ENCODE data around the gene ARL2BP. TPM values are rescaled to one million over a fixed set of nuclear protein-coding genes. Genes with fewer than 3 reads are reported as not detected.

Gene ARL2BP
- total RNA-seq, 1 donor from 2014 or later: 71.3 TPM

GRCh38 chr16:57256601-57257395, 11.7 kb downstream of the ARL2BP start:
- FAIRE-seq (no peak), DNase-seq (ENCODE audit: low read depth) (no peak)
- Histone ChIP-seq H3K27me3 (ENCODE audit: control insufficient read depth, insufficient read depth, low read length) (no peaks in the 10 kb centered on the region), H3K4me3 (ENCODE audit: low read depth, low read length) (no peak overlapping the region), H3K36me3 (ENCODE audit: control insufficient read depth, insufficient read depth, low read length) (peaks cover 3% of the 10 kb centered on the region)
- no peak for TF ChIP-seq CTCF (IDR thresholded peaks at IDR 0.05; ENCODE audit: insufficient read depth, low read length, severe bottlenecking)

- FAIRE-seq: no peak
- Histone ChIP-seq H3K36me3 (ENCODE audit: control insufficient read depth, insufficient read depth, low read length) (peaks cover 1% of the 10 kb centered on the region), H3K27me3 (ENCODE audit: control insufficient read depth, insufficient read depth, low read length) (no peaks in the 10 kb centered on the region), H3K4me3 (ENCODE audit: low read depth, low read length) (no peak overlapping the region)
- DNase-seq (ENCODE audit: low read depth): no peak
- no peak for TF ChIP-seq CTCF (IDR thresholded peaks at IDR 0.05; ENCODE audit: insufficient read depth, low read length, severe bottlenecking)
These were observed 12.5 kb downstream of the ARL2BP start for GRCh38 chr16:57257455-57258070.

- no peak overlapping the region for H3K4me3 ChIP-seq (ENCODE audit: low read depth, low read length)
- peaks cover 1% of the 10 kb centered on the region for H3K36me3 ChIP-seq (ENCODE audit: control insufficient read depth, insufficient read depth, low read length)
- TF ChIP-seq CTCF (IDR thresholded peaks at IDR 0.05; ENCODE audit: insufficient read depth, low read length, severe bottlenecking): no peak
- FAIRE-seq (peak; percentile 52), DNase-seq (ENCODE audit: low read depth) (peak; percentile 35)
- no peaks in the 10 kb centered on the region for H3K27me3 ChIP-seq (ENCODE audit: control insufficient read depth, insufficient read depth, low read length)
These were observed 13.3 kb downstream of the ARL2BP start for GRCh38 chr16:57258226-57258909.

- TF ChIP-seq CTCF (IDR thresholded peaks at IDR 0.05; ENCODE audit: insufficient read depth, low read length, severe bottlenecking): no peak
- no peak overlapping the region for H3K4me3 ChIP-seq (ENCODE audit: low read depth, low read length)
- FAIRE-seq (peak; percentile 60), DNase-seq (ENCODE audit: low read depth) (no peak)
- no peaks in the 10 kb centered on the region for H3K27me3 ChIP-seq (ENCODE audit: control insufficient read depth, insufficient read depth, low read length)
- H3K36me3 ChIP-seq (ENCODE audit: control insufficient read depth, insufficient read depth, low read length): peaks cover 1% of the 10 kb centered on the region
These were observed 13.9 kb downstream of the ARL2BP start for GRCh38 chr16:57258910-57259475.

- DNase-seq (ENCODE audit: low read depth) (peak; percentile 87), FAIRE-seq (peak; percentile 96)
- TF ChIP-seq CTCF (IDR thresholded peaks at IDR 0.05; ENCODE audit: insufficient read depth, low read length, severe bottlenecking): no peak
- peaks cover 1% of the 10 kb centered on the region for H3K36me3 ChIP-seq (ENCODE audit: control insufficient read depth, insufficient read depth, low read length)
- no peaks in the 10 kb centered on the region for H3K27me3 ChIP-seq (ENCODE audit: control insufficient read depth, insufficient read depth, low read length)
- no peak overlapping the region for H3K4me3 ChIP-seq (ENCODE audit: low read depth, low read length)
These were observed 15.4 kb downstream of the ARL2BP start for GRCh38 chr16:57260294-57260929.
